Calu3 (cell line): ENCODE measurements around the gene PLA2R1. TPM values are rescaled to one million over a fixed set of nuclear protein-coding genes. Genes with fewer than 3 reads are reported as not detected.
A peak's percentile ranks its signal among the peaks of the same experiment; 100 is the strongest.

Source experiments
- BruUV-seq: library from RNA; stranded (reverse); fragments of 400-500 nt; replicated peaks from 2 replicates; lab custom pipeline; 2021; lab: Mats Ljungman, UMichigan
- CTCF ChIA-PET: fragments of 300-600 bp; sonication (Branson Sonifier 250); formaldehyde crosslinking; loops from one replicate; lab custom pipeline; 2022; ENCODE audit warnings: antibody characterized with exemption; lab: Charles Lee
- DNase-seq: peaks from one replicate; pipeline ENCODE4 v3.0.0; 2022
- H3K27ac Mint-ChIP-seq: one replicate; pipeline ENCODE4 v1.8.0; 2022; ENCODE audit warnings: mixed read lengths; ENCODE audit not compliant: unreplicated experiment
- H3K27me3 Mint-ChIP-seq: one replicate; pipeline ENCODE4 v1.8.0; 2022; ENCODE audit warnings: mixed read lengths; ENCODE audit not compliant: unreplicated experiment
- H3K36me3 Mint-ChIP-seq: one replicate; pipeline ENCODE4 v1.8.0; 2022; ENCODE audit warnings: mild to moderate bottlenecking, moderate library complexity, mixed read lengths; ENCODE audit not compliant: insufficient read depth, unreplicated experiment
- H3K4me1 Mint-ChIP-seq: one replicate; pipeline ENCODE4 v1.8.0; 2022; ENCODE audit warnings: mild to moderate bottlenecking, low read depth, mixed read lengths; ENCODE audit not compliant: unreplicated experiment
- H3K4me3 Mint-ChIP-seq: one replicate; pipeline ENCODE4 v1.8.0; 2022; ENCODE audit warnings: mild to moderate bottlenecking, low read depth, moderate library complexity, mixed read lengths; ENCODE audit not compliant: unreplicated experiment
- H3K9me3 Mint-ChIP-seq: one replicate; pipeline ENCODE4 v1.8.0; 2022; ENCODE audit warnings: low read depth, mixed read lengths; ENCODE audit not compliant: unreplicated experiment
- intact Hi-C: fragments of 100-400 bp; cut with micrococcal nuclease; formaldehyde crosslinking; loops from one replicate; pipeline ENCODE4 v1.10.0; 2022; ENCODE audit not compliant: unreplicated experiment
- total RNA-seq: library from RNA; stranded (reverse); gene quantifications from 2 replicates; pipeline ENCODE4 v1.2.3, GENCODE V29; 2022
- TF ChIP-seq, protein P1 (sequence below): fragments of 200-600 bp; IDR thresholded peaks from one replicate; pipeline ENCODE4 v1.8.0; 2022; ENCODE audit warnings: antibody characterized with exemption; ENCODE audit not compliant: unreplicated experiment

Gene PLA2R1
- total RNA-seq, 1 experiment from 2014 or later = 5.8 TPM

DNA sequence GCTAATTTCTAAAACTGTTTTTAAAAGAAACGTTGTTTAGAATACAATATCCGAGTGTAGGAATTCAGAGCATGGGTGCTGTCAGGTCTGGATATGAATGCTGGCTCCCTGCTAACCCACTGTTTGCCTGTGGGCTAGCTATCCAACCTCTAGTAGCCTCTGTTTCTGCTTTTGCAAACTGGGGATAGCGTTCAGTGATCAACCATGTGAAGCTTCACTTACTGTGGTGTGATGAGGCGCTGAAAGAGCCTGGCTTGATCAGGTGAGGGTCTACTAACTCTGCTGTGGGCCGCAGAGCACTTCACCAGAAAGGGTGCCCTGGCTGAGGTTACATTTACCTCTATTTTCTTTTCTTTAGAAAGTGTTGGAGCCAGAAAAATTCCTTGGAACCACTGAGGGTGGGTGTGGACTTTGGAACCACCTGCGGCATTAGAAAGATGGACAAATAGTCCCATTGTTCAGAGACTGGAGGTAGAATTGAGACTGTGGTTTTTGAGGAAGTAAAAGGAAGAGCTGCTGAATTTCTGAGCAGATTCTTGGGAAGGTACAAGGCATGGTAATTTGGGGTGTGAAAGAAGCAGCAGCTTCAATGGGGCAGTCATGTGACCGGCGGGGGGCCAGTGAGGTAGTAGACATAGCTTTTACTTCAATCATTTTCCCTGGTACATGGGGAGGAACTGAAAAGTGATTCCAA, 168.1 kb downstream of the PLA2R1 start:
- CTCF ChIA-PET = interaction anchor here (1.0 to 2.0 kb wide), 4 partner anchors 9 to 27 kb away, joined by 3 to 10 read pairs (median 4); partner anchors contain the start of gene LY75
- Mint-ChIP-seq H3K36me3 (peaks cover 22% of the 10 kb centered on the region), H3K27me3 (no peaks in the 10 kb centered on the region), H3K4me1 (peaks cover 60% of the 10 kb centered on the region), H3K27ac (peak overlapping the region; percentile 71), H3K4me3 (peak overlapping the region; percentile 12), H3K9me3 (no peaks in the 10 kb centered on the region)
- DNase-seq = peak; percentile 53
- intact Hi-C loops = loop anchor here (5.0 kb wide), 1 partner anchor 43 kb away; no protein-coding TSS in a partner anchor
- BruUV-seq = no TSS peak
- TF ChIP-seq, protein P1, sequence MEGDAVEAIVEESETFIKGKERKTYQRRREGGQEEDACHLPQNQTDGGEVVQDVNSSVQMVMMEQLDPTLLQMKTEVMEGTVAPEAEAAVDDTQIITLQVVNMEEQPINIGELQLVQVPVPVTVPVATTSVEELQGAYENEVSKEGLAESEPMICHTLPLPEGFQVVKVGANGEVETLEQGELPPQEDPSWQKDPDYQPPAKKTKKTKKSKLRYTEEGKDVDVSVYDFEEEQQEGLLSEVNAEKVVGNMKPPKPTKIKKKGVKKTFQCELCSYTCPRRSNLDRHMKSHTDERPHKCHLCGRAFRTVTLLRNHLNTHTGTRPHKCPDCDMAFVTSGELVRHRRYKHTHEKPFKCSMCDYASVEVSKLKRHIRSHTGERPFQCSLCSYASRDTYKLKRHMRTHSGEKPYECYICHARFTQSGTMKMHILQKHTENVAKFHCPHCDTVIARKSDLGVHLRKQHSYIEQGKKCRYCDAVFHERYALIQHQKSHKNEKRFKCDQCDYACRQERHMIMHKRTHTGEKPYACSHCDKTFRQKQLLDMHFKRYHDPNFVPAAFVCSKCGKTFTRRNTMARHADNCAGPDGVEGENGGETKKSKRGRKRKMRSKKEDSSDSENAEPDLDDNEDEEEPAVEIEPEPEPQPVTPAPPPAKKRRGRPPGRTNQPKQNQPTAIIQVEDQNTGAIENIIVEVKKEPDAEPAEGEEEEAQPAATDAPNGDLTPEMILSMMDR = no peak

DNA sequence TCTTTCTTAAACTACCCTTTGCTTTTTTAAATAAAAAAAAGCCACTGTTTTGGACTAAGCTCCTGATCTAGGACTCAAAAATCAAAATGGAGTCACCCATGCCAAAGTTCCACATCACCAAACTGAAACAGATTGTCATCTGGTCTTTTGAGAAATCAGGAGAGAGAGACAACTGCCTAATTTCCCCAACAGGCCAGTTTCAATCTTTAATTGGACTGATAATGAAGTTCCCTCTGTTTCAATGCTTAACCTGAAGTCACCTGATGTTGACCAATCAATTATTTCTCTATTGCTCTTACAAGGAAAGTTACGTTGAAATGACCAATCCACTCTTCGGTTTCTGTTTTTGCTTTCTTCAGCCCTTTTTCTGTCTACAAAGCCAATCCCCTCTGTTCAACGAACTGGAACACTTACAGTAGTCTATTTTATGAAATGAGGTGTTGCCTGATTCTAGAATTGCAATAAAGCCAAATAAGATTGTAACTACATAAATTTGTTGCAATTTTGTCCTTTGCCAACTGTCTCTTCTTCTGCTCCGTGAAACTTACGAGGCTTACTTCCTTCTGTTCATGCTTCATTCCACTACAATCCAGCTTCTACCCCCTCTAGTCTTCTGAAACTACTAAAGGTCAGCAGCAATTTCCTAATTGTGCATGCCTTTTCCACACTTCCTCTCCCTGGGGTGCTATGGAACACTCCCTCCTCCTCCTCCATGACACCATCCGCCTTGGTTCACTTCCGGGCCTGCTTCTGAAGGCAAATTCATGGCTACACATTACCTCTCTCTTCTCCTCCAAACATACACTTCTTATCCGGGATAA, 169.2 kb downstream of the PLA2R1 start:
- BruUV-seq = no TSS peak
- no peak for DNase-seq
- CTCF ChIA-PET = interaction anchor here (0.5 to 1.0 kb wide), 2 partner anchors 29 to 667 kb away, joined by 3 to 4 read pairs; no protein-coding TSS in a partner anchor
- peak overlapping the region; percentile 14 for H3K4me3 Mint-ChIP-seq
- intact Hi-C loops = loop anchor here (5.0 kb wide), 1 partner anchor 44 kb away; no protein-coding TSS in a partner anchor
- TF ChIP-seq, protein P1 = no peak
- H3K27ac Mint-ChIP-seq = peak overlapping the region; percentile 71
- H3K4me1 Mint-ChIP-seq = peaks cover 60% of the 10 kb centered on the region
- H3K27me3 Mint-ChIP-seq = no peaks in the 10 kb centered on the region
- H3K36me3 Mint-ChIP-seq = peaks cover 22% of the 10 kb centered on the region
- H3K9me3 Mint-ChIP-seq = no peaks in the 10 kb centered on the region

DNA sequence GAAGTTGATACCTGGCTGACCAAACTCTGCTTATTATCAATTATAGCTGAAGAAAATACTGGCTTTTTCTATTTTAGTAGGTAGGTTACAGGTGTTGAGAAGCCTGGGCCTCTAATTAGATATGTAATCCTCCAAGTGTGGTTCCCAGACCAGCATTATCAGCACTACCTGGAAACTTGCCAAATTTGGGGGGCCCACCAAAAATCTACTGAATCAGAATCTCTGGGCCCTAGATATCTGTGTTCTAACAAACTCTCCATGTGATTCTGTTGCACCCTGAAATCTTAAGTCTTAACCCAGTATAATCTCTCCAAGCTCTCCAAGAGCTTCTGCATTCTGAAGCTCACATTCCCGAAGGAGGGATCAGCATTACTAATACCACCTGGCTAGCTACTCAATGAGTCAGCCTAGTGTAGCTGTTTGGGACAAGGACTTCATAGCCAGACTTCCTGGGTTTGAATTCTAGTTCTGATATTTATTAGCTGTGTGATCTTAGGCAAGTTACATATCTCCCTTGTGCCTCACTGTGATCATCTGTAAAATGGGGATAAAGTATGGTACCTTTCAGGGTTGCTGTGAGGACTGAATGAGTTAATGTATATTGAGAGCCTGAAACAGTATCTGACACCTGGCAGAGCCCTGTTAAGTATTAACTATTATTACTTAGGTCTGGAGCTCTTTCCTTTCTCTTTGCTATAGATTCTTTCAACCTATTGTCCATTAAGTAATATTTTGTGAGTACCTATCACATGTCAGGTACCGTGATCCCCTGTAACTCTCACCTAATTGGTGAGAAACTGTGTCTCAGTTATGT, 170.3 kb downstream of the PLA2R1 start:
- peaks cover 16% of the 10 kb centered on the region for H3K36me3 Mint-ChIP-seq
- DNase-seq = peak; percentile 26
- CTCF ChIA-PET = interaction anchor here (0.5 to 1.0 kb wide), 4 partner anchors 30 to 1410 kb away, joined by 3 to 7 read pairs (median 4); no protein-coding TSS in a partner anchor
- intact Hi-C loops = loop anchor here (5.0 kb wide), 1 partner anchor 45 kb away; no protein-coding TSS in a partner anchor
- no TSS peak for BruUV-seq
- H3K9me3 Mint-ChIP-seq = no peaks in the 10 kb centered on the region
- TF ChIP-seq, protein P1 = no peak
- peak overlapping the region; percentile 71 for H3K27ac Mint-ChIP-seq
- H3K27me3 Mint-ChIP-seq = no peaks in the 10 kb centered on the region
- peak overlapping the region; percentile 38 for H3K4me3 Mint-ChIP-seq
- peaks cover 60% of the 10 kb centered on the region for H3K4me1 Mint-ChIP-seq

DNA sequence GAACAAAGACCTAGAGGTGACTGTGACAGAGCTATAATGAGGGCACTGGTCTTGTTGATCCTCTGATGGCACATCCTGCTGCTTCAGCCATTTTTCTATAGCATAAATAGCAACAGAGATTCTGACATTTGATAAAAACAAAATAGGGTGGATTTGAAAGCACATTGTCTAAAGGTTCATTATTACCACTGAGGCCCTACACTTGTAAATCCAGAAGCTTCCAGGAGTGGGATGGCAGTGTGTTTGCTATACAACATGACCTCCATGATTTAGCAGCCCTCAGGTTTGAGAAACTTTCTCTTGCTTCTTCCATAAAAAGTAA, 171.2 kb downstream of the PLA2R1 start:
- no TSS peak for BruUV-seq
- H3K9me3 Mint-ChIP-seq = no peaks in the 10 kb centered on the region
- no peak for DNase-seq
- H3K27ac Mint-ChIP-seq = no peak overlapping the region
- no peaks in the 10 kb centered on the region for H3K27me3 Mint-ChIP-seq
- peaks cover 16% of the 10 kb centered on the region for H3K36me3 Mint-ChIP-seq
- peaks cover 54% of the 10 kb centered on the region for H3K4me1 Mint-ChIP-seq
- intact Hi-C loops = loop anchor here (5.0 kb wide), 1 partner anchor 46 kb away; no protein-coding TSS in a partner anchor
- no peak overlapping the region for H3K4me3 Mint-ChIP-seq
- CTCF ChIA-PET = no interaction called here
- TF ChIP-seq, protein P1 = no peak
